Measurements from ENCODE around the gene SEMA4A. TPM values are rescaled to one million over a fixed set of nuclear protein-coding genes. Genes with fewer than 3 reads are reported as not detected.

The SEMA4A gene
- total RNA-seq, 1 donor from 2014 or later = 12.7 TPM

GRCh38 chr1:156149374-156150332 is 3.7 kb upstream of the SEMA4A start:
- Mint-ChIP-seq H3K27ac (no peak overlapping the region), H3K4me3 (no peak overlapping the region), H3K9me3 (no peaks in the 10 kb centered on the region), H3K4me1 (peaks cover 50% of the 10 kb centered on the region), H3K36me3 (ENCODE audit: low read depth) (no peaks in the 10 kb centered on the region), H3K27me3 (no peaks in the 10 kb centered on the region)
- intact Hi-C loops (cut with micrococcal nuclease) = loop anchor here (5.0 kb wide), 1 partner anchor 168 kb away; no protein-coding TSS in a partner anchor
- no peak for DNase-seq

- peak overlapping the region; percentile 38 for H3K27ac Mint-ChIP-seq
- H3K9me3 Mint-ChIP-seq = no peaks in the 10 kb centered on the region
- H3K27me3 Mint-ChIP-seq = no peaks in the 10 kb centered on the region
- intact Hi-C loops (cut with micrococcal nuclease) = no loop called here
- no peaks in the 10 kb centered on the region for H3K36me3 Mint-ChIP-seq (ENCODE audit: low read depth)
- peaks cover 58% of the 10 kb centered on the region for H3K4me1 Mint-ChIP-seq
- no peak for DNase-seq
- H3K4me3 Mint-ChIP-seq = no peak overlapping the region
Measured at GRCh38 chr1:156150333-156151011, 2.9 kb upstream of the SEMA4A start.

GRCh38 chr1:156151093-156151688 is 2.2 kb upstream of the SEMA4A start:
- H3K4me1 Mint-ChIP-seq = peaks cover 58% of the 10 kb centered on the region
- DNase-seq = no peak
- intact Hi-C loops (cut with micrococcal nuclease) = no loop called here
- no peaks in the 10 kb centered on the region for H3K36me3 Mint-ChIP-seq (ENCODE audit: low read depth)
- no peak overlapping the region for H3K27ac Mint-ChIP-seq
- H3K27me3 Mint-ChIP-seq = no peaks in the 10 kb centered on the region
- H3K4me3 Mint-ChIP-seq = no peak overlapping the region
- no peaks in the 10 kb centered on the region for H3K9me3 Mint-ChIP-seq

GRCh38 chr1:156152628-156153027 is 757 bp upstream of the SEMA4A start:
- DNase-seq = no peak
- H3K4me1 Mint-ChIP-seq = peaks cover 55% of the 10 kb centered on the region
- H3K4me3 Mint-ChIP-seq = no peak overlapping the region
- H3K27me3 Mint-ChIP-seq = no peaks in the 10 kb centered on the region
- peak overlapping the region; percentile 20 for H3K27ac Mint-ChIP-seq
- H3K9me3 Mint-ChIP-seq = no peaks in the 10 kb centered on the region
- intact Hi-C loops (cut with micrococcal nuclease) = no loop called here
- H3K36me3 Mint-ChIP-seq (ENCODE audit: low read depth) = no peaks in the 10 kb centered on the region

GRCh38 chr1:156154317-156154749 is 948 bp downstream of the SEMA4A start:
- Mint-ChIP-seq H3K27me3 (no peaks in the 10 kb centered on the region), H3K4me3 (peak overlapping the region; percentile 68), H3K36me3 (ENCODE audit: low read depth) (no peaks in the 10 kb centered on the region), H3K4me1 (peaks cover 62% of the 10 kb centered on the region), H3K27ac (peak overlapping the region; percentile 79), H3K9me3 (no peaks in the 10 kb centered on the region)
- intact Hi-C loops (cut with micrococcal nuclease) = no loop called here
- peak; percentile 68 for DNase-seq

- Mint-ChIP-seq H3K27me3 (no peaks in the 10 kb centered on the region), H3K27ac (peak overlapping the region; percentile 12), H3K4me1 (peaks cover 70% of the 10 kb centered on the region), H3K9me3 (no peaks in the 10 kb centered on the region), H3K36me3 (ENCODE audit: low read depth) (no peaks in the 10 kb centered on the region), H3K4me3 (peak overlapping the region; percentile 51)
- intact Hi-C loops (cut with micrococcal nuclease) = no loop called here
- DNase-seq = no peak
Measured at GRCh38 chr1:156155756-156156510, 2.5 kb downstream of the SEMA4A start.

GRCh38 chr1:156157506-156157905 is 4.1 kb downstream of the SEMA4A start:
- Mint-ChIP-seq H3K36me3 (ENCODE audit: low read depth) (peaks cover 3% of the 10 kb centered on the region), H3K27me3 (no peaks in the 10 kb centered on the region), H3K4me3 (no peak overlapping the region), H3K4me1 (peaks cover 73% of the 10 kb centered on the region), H3K9me3 (no peaks in the 10 kb centered on the region), H3K27ac (no peak overlapping the region)
- intact Hi-C loops (cut with micrococcal nuclease) = no loop called here
- DNase-seq = no peak

- H3K27ac Mint-ChIP-seq = no peak overlapping the region
Measured at GRCh38 chr1:156157966-156158365, 4.6 kb downstream of the SEMA4A start.

GRCh38 chr1:156160000-156160742 is 6.8 kb downstream of the SEMA4A start:
- peak overlapping the region; percentile 79 for H3K27ac Mint-ChIP-seq
- H3K4me1 Mint-ChIP-seq = peaks cover 54% of the 10 kb centered on the region
- DNase-seq = no peak
- H3K27me3 Mint-ChIP-seq = no peaks in the 10 kb centered on the region
- intact Hi-C loops (cut with micrococcal nuclease) = loop anchor here (5.0 kb wide), 1 partner anchor 37 kb away; no protein-coding TSS in a partner anchor
- peak overlapping the region; percentile 73 for H3K4me3 Mint-ChIP-seq
- H3K9me3 Mint-ChIP-seq = no peaks in the 10 kb centered on the region
- peaks cover 6% of the 10 kb centered on the region for H3K36me3 Mint-ChIP-seq (ENCODE audit: low read depth)

More at GRCh38 chr1:156157966-156158365, 4.6 kb downstream of the SEMA4A start:
- H3K4me1 Mint-ChIP-seq = peaks cover 69% of the 10 kb centered on the region
- H3K36me3 Mint-ChIP-seq (ENCODE audit: low read depth) = peaks cover 4% of the 10 kb centered on the region
- no peak for DNase-seq
- intact Hi-C loops (cut with micrococcal nuclease) = no loop called here
- no peaks in the 10 kb centered on the region for H3K9me3 Mint-ChIP-seq
- H3K27me3 Mint-ChIP-seq = no peaks in the 10 kb centered on the region
- no peak overlapping the region for H3K4me3 Mint-ChIP-seq

- Mint-ChIP-seq H3K36me3 (ENCODE audit: low read depth) (peaks cover 6% of the 10 kb centered on the region), H3K27me3 (no peaks in the 10 kb centered on the region), H3K9me3 (no peaks in the 10 kb centered on the region), H3K27ac (peak overlapping the region; percentile 79), H3K4me1 (peaks cover 50% of the 10 kb centered on the region), H3K4me3 (peak overlapping the region; percentile 73)
- DNase-seq = peak; percentile 86
- intact Hi-C loops (cut with micrococcal nuclease) = loop anchor here (5.0 kb wide), 1 partner anchor 37 kb away; no protein-coding TSS in a partner anchor
Measured at GRCh38 chr1:156160743-156161171, 7.4 kb downstream of the SEMA4A start.

- peaks cover 4% of the 10 kb centered on the region for H3K9me3 Mint-ChIP-seq
- intact Hi-C loops (cut with micrococcal nuclease) = loop anchor here (5.0 kb wide), 1 partner anchor 35 kb away; no protein-coding TSS in a partner anchor
Measured at GRCh38 chr1:156162430-156163037, 9.1 kb downstream of the SEMA4A start.

GRCh38 chr1:156163712-156164111 is 10.3 kb downstream of the SEMA4A start:
- Mint-ChIP-seq H3K4me1 (peaks cover 32% of the 10 kb centered on the region), H3K4me3 (no peak overlapping the region), H3K9me3 (peaks cover 4% of the 10 kb centered on the region), H3K36me3 (ENCODE audit: low read depth) (peaks cover 6% of the 10 kb centered on the region), H3K27ac (no peak overlapping the region), H3K27me3 (no peaks in the 10 kb centered on the region)
- intact Hi-C loops (cut with micrococcal nuclease) = loop anchor here (5.0 kb wide), 1 partner anchor 34 kb away; no protein-coding TSS in a partner anchor
- DNase-seq = no peak

More at GRCh38 chr1:156162430-156163037, 9.1 kb downstream of the SEMA4A start:
- no peak overlapping the region for H3K27ac Mint-ChIP-seq
- H3K36me3 Mint-ChIP-seq (ENCODE audit: low read depth) = peaks cover 6% of the 10 kb centered on the region
- H3K4me3 Mint-ChIP-seq = no peak overlapping the region
- DNase-seq = no peak
- H3K4me1 Mint-ChIP-seq = peaks cover 40% of the 10 kb centered on the region
- no peaks in the 10 kb centered on the region for H3K27me3 Mint-ChIP-seq

Measured in activated CD4-positive, alpha-beta T cell treated with anti-CD3 and anti-CD28 coated beads, Interleukin-2, amount 10 ng/mL, durations not matched to agents 24 days and 14 days (primary cell).